Trophoblast cell (in vitro differentiated cells and primary cell): ENCODE measurements around the gene CPNE6.

Source experiments
- DNase-seq, 2 donors: peaks; one replicate each; pipeline ENCODE4 v3.0.0-alpha.2; 2016
- H2AFZ ChIP-seq: 2 replicates; pipeline ENCODE4 v1.6.1; 2013; ENCODE audit warnings: low read length, moderate library complexity, mild to moderate bottlenecking; ENCODE audit not compliant: insufficient read depth, poor library complexity
- H2AK5ac ChIP-seq: 2 replicates; pipeline ENCODE4 v1.6.1; 2013; ENCODE audit warnings: mild to moderate bottlenecking, low read length
- H2BK120ac ChIP-seq: 2 replicates; pipeline ENCODE4 v1.6.1; 2013; ENCODE audit warnings: low read length, mild to moderate bottlenecking, moderate library complexity; ENCODE audit not compliant: insufficient read depth, poor library complexity
- H2BK12ac ChIP-seq: 2 replicates; pipeline ENCODE4 v1.6.1; 2013; ENCODE audit warnings: mild to moderate bottlenecking, low read length, moderate library complexity
- H2BK5ac ChIP-seq: 2 replicates; pipeline ENCODE4 v1.6.1; 2013; ENCODE audit warnings: low read length, low read depth, moderate library complexity, mild to moderate bottlenecking; ENCODE audit not compliant: poor library complexity
- H3K14ac ChIP-seq: 2 replicates; pipeline ENCODE4 v1.6.1; 2013; ENCODE audit warnings: mild to moderate bottlenecking, low read length
- H3K18ac ChIP-seq: 2 replicates; pipeline ENCODE4 v1.6.1; 2013; ENCODE audit warnings: mild to moderate bottlenecking, low read length
- H3K23ac ChIP-seq: 2 replicates; pipeline ENCODE4 v1.6.1; 2013; ENCODE audit warnings: low read length
- H3K27ac ChIP-seq: 2 replicates; pipeline ENCODE4 v1.5.1; 2013; ENCODE audit warnings: low read depth, mild to moderate bottlenecking, inconsistent platforms, low read length, moderate library complexity
- H3K27me3 ChIP-seq: 2 replicates; pipeline ENCODE4 v1.6.1; 2013; ENCODE audit warnings: inconsistent platforms, mild to moderate bottlenecking, low read length, moderate library complexity; ENCODE audit not compliant: insufficient read depth
- H3K36me3 ChIP-seq, 2 experiments: 1 replicate in 1 of 2; 2 replicates in 1 of 2; pipeline ENCODE4 v1.6.1; 2013; ENCODE audit warnings: low read length in 2 of 2, mild to moderate bottlenecking in 2 of 2, moderate library complexity in 1 of 2; ENCODE audit not compliant: insufficient read depth in 2 of 2, control insufficient read depth in 1 of 2
- H3K4ac ChIP-seq: 2 replicates; pipeline ENCODE4 v1.6.1; 2013; ENCODE audit warnings: low read depth, mild to moderate bottlenecking, low read length, moderate library complexity
- H3K4me1 ChIP-seq, 2 experiments: 1 replicate in 1 of 2; 2 replicates in 1 of 2; pipeline ENCODE4 v1.6.1; 2013; ENCODE audit warnings: low read length in 2 of 2, mild to moderate bottlenecking in 2 of 2, moderate library complexity in 1 of 2; ENCODE audit not compliant: insufficient read depth in 2 of 2, control insufficient read depth in 1 of 2
- H3K4me2 ChIP-seq: 2 replicates; pipeline ENCODE4 v1.6.1; 2013; ENCODE audit warnings: inconsistent platforms, mild to moderate bottlenecking, low read length, moderate library complexity
- H3K4me3 ChIP-seq: 2 replicates; pipeline ENCODE4 v1.5.1; 2013; ENCODE audit warnings: mild to moderate bottlenecking, low read depth, low read length, inconsistent platforms
- H3K79me1 ChIP-seq: one replicate; pipeline ENCODE4 v1.6.1; 2013; ENCODE audit warnings: low read length
- H3K79me2 ChIP-seq: 2 replicates; pipeline ENCODE4 v1.6.1; 2013; ENCODE audit warnings: low read length, mild to moderate bottlenecking; ENCODE audit not compliant: control insufficient read depth, insufficient read depth, poor library complexity
- H3K9ac ChIP-seq: 2 replicates; pipeline ENCODE4 v1.6.1; 2013; ENCODE audit warnings: mild to moderate bottlenecking, low read length
- H3K9me3 ChIP-seq: 2 replicates; pipeline ENCODE4 v1.6.1; 2013; ENCODE audit warnings: low read depth, mild to moderate bottlenecking, control low read depth, inconsistent platforms, low read length; ENCODE audit not compliant: insufficient read depth
- H4K12ac ChIP-seq: 2 replicates; pipeline ENCODE4 v1.6.1; 2013; ENCODE audit warnings: low read depth, mild to moderate bottlenecking, low read length, moderate library complexity
- H4K8ac ChIP-seq: 2 replicates; pipeline ENCODE4 v1.6.1; 2013; ENCODE audit warnings: low read depth, mild to moderate bottlenecking, low read length, moderate library complexity
- H4K91ac ChIP-seq: one replicate; pipeline ENCODE4 v1.6.1; 2013; ENCODE audit warnings: low read depth, mild to moderate bottlenecking, low read length, moderate library complexity
- WGBS: extraction: QIAGEN DNeasy Blood & Tissue Kit; methylation state at CpG from one replicate; pipeline ENCODE4 v1.1.7; 2013; ENCODE audit warnings: missing lambda C conversion rate; ENCODE audit not compliant: insufficient read length, insufficient coverage; ENCODE audit errors: extremely low coverage; 5-methylcytosine and 5-hydroxymethylcytosine counted together

Gene CPNE6

DNA sequence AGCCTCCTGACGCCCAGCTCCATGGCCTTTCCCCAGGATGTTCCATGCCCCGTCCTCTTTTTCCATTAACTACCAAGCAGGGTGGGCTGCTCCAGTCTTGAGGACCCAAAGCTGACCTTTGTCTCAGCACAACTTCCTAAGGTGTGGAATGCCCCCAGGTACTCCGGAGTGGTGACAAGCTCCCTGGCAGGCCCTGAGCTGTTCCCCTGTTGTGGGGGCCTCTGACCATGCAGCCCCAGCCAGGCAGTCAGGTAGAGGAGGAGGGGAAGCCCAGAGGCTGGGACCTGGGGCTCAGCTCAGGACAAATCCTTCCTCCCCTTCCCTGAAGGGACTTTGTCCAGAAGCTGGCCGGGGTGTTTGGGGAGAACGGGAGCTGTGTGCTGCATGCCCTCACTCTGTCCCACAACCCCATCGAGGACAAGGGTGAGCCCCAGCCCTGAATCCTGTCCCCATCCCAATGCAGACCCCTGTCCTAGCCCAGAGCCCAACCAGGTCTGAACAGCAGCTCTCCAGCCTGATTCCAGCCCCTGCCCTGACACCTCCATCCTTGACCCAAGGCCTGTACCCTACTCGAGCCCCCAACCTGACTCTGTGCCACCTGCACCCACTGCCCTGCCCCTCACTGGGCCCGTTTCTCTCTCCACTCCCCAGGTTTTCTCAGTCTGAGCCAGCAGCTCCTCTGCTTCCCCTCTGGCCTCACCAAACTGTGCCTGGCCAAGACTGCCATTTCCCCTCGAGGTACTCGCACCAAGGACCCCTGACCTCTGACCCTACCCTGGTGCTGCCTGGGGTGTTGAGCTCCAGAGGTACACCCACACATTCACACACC is 15.2 kb upstream of the CPNE6 start:
- Histone ChIP-seq H2BK12ac (no peak overlapping the region), H3K14ac (no peak overlapping the region), H4K91ac (no peak overlapping the region), H3K27me3 (no peaks in the 10 kb centered on the region), H2AFZ (no peak overlapping the region), H3K4ac (no peak overlapping the region), H3K9me3 (peaks cover 2% of the 10 kb centered on the region), H3K79me2 (peaks cover 3% of the 10 kb centered on the region), H3K4me1 (peaks cover 9% of the 10 kb centered on the region in 2 experiments), H3K9ac (no peak overlapping the region), H3K79me1 (peaks cover 5% of the 10 kb centered on the region), H3K27ac (no peak overlapping the region), H3K4me2 (no peak overlapping the region), H2BK120ac (no peak overlapping the region), H3K4me3 (no peak overlapping the region), H3K18ac (no peak overlapping the region), H3K23ac (no peak overlapping the region), H2AK5ac (no peak overlapping the region), H2BK5ac (no peak overlapping the region), H3K36me3 (no peaks in the 10 kb centered on the region), H4K8ac (no peak overlapping the region), H4K12ac (no peak overlapping the region)
- no peak for DNase-seq
- no CpG with 5 or more reads among the region's 10 CpGs for WGBS

- no peak overlapping the region for H3K4me2 ChIP-seq
- H2AFZ ChIP-seq: no peak overlapping the region
- peaks cover 4 to 5% of the 10 kb centered on the region in 2 experiments for H3K4me1 ChIP-seq
- no peak overlapping the region for H2AK5ac ChIP-seq
- H3K9me3 ChIP-seq: peaks cover 2% of the 10 kb centered on the region
- H4K91ac ChIP-seq: no peak overlapping the region
- no peak overlapping the region for H2BK5ac ChIP-seq
- H3K14ac ChIP-seq: no peak overlapping the region
- H3K79me1 ChIP-seq: no peaks in the 10 kb centered on the region
- H3K4me3 ChIP-seq: no peak overlapping the region
- no peak overlapping the region for H3K23ac ChIP-seq
- H4K8ac ChIP-seq: no peak overlapping the region
- no peak overlapping the region for H3K27ac ChIP-seq
- no peaks in the 10 kb centered on the region for H3K79me2 ChIP-seq
- no peak for DNase-seq
- H3K4ac ChIP-seq: no peak overlapping the region
- no peak overlapping the region for H4K12ac ChIP-seq
- H3K27me3 ChIP-seq: no peaks in the 10 kb centered on the region
- no peak overlapping the region for H3K9ac ChIP-seq
- no peak overlapping the region for H3K18ac ChIP-seq
- no peak overlapping the region for H2BK12ac ChIP-seq
- WGBS: no CpG with 5 or more reads among the region's 8 CpGs
- H2BK120ac ChIP-seq: no peak overlapping the region
- no peaks in the 10 kb centered on the region for H3K36me3 ChIP-seq
These were observed 14.6 kb upstream of the CPNE6 start for GRCh38 chr14:24056800-24057184.

DNA sequence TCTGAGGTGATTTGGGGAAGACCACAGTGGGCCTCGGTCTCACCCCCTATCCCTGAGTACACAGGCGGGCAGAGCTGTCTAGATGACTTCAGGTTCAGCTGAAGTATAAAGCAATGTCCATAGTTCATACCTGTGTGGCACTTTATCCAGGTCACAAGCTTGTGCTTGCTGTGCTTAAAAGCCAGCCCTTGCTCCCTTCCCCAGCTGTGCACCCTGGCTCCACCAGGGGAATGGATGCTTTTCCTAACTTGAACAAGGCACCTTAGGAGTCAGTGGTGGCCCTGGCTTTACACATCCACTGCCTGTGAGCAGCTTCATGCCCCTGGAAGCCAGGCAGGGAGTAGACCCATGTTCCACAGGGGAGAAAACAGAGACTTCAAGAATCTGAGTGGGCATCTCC is 14.1 kb upstream of the CPNE6 start:
- Histone ChIP-seq H2AFZ (no peak overlapping the region), H2BK5ac (no peak overlapping the region), H3K4me3 (no peak overlapping the region), H2BK12ac (no peak overlapping the region), H2AK5ac (no peak overlapping the region), H3K18ac (no peak overlapping the region), H3K23ac (no peak overlapping the region), H3K4ac (no peak overlapping the region), H2BK120ac (no peak overlapping the region), H3K14ac (no peak overlapping the region), H3K27me3 (no peaks in the 10 kb centered on the region), H3K4me1 (peaks cover under 1% of the 10 kb centered on the region in 2 experiments), H3K36me3 (no peaks in the 10 kb centered on the region), H3K79me1 (no peaks in the 10 kb centered on the region), H4K91ac (no peak overlapping the region), H3K9me3 (peaks cover 2% of the 10 kb centered on the region), H3K27ac (no peak overlapping the region), H3K4me2 (no peak overlapping the region), H4K12ac (no peak overlapping the region), H4K8ac (no peak overlapping the region), H3K9ac (no peak overlapping the region), H3K79me2 (no peaks in the 10 kb centered on the region)
- no CpG with 5 or more reads among the region's 2 CpGs for WGBS
- DNase-seq: no peak

DNA sequence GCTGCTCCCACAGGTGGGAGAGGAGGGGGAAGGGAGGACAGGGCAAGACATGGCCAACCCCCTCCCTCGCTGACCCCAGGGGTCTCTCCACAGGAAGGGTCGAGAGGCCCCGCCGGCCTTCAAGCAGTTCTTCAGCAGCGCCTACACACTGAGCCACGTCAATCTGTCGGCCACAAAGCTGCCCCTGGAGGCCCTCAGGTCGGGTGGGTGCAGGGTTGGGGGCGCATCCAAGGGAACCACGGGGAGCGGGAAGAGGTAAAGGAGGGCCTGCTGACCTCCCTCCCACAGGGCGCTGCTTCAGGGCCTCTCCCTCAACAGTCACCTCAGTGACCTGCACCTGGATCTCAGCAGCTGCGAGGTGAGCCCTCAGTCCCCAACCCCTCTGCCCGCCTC is 13.5 kb upstream of the CPNE6 start:
- H3K9ac ChIP-seq: no peak overlapping the region
- H4K91ac ChIP-seq: no peak overlapping the region
- no peak overlapping the region for H2BK5ac ChIP-seq
- no peak overlapping the region for H2BK120ac ChIP-seq
- H3K79me1 ChIP-seq: no peaks in the 10 kb centered on the region
- H4K12ac ChIP-seq: no peak overlapping the region
- H2AK5ac ChIP-seq: no peak overlapping the region
- H3K4ac ChIP-seq: no peak overlapping the region
- H3K27ac ChIP-seq: no peak overlapping the region
- no peak overlapping the region for H4K8ac ChIP-seq
- DNase-seq: no peak
- H2BK12ac ChIP-seq: no peak overlapping the region
- no peak overlapping the region for H3K18ac ChIP-seq
- no peaks in the 10 kb centered on the region for H3K79me2 ChIP-seq
- no peak overlapping the region for H3K4me3 ChIP-seq
- H2AFZ ChIP-seq: no peak overlapping the region
- no peaks in the 10 kb centered on the region for H3K4me1 ChIP-seq
- H3K36me3 ChIP-seq: no peaks in the 10 kb centered on the region
- no peak overlapping the region for H3K4me2 ChIP-seq
- no peak overlapping the region for H3K23ac ChIP-seq
- no peaks in the 10 kb centered on the region for H3K27me3 ChIP-seq
- H3K14ac ChIP-seq: no peak overlapping the region
- WGBS: no CpG with 5 or more reads among the region's 14 CpGs
- H3K9me3 ChIP-seq: peaks cover under 1% of the 10 kb centered on the region
